ENCODE measurements around the gene TACC3.
A peak's percentile ranks its signal among the peaks of the same experiment; 100 is the strongest.

Gene TACC3

GRCh38 chr4:1705732-1706131 is 15.6 kb upstream of the TACC3 start:
- DNase-seq: no peak

GRCh38 chr4:1706358-1706757 is 15.0 kb upstream of the TACC3 start:
- no peak for DNase-seq

- DNase-seq: no peak
Measured at GRCh38 chr4:1708581-1708980, 12.7 kb upstream of the TACC3 start.

- no peak for DNase-seq
Measured at GRCh38 chr4:1711055-1711570, 10.2 kb upstream of the TACC3 start.

- no peak for DNase-seq
Measured at GRCh38 chr4:1711571-1712215, 9.6 kb upstream of the TACC3 start.

- peak; percentile 93 for DNase-seq
Measured at GRCh38 chr4:1712216-1713002, 8.9 kb upstream of the TACC3 start, which contains the start of gene SLBP. SLBP (minus strand) TSS chr4:1712319; CDS start chr4:1712188, 131 bp downstream.

- DNase-seq: no peak
Measured at GRCh38 chr4:1713003-1713851, 8.1 kb upstream of the TACC3 start.

- no peak for DNase-seq
Measured at GRCh38 chr4:1714303-1715001, 6.9 kb upstream of the TACC3 start.

GRCh38 chr4:1715002-1715758 is 6.1 kb upstream of the TACC3 start:
- no peak for DNase-seq

- DNase-seq: no peak
Measured at GRCh38 chr4:1716065-1716945, 5.0 kb upstream of the TACC3 start.

GRCh38 chr4:1717129-1718094 is 3.9 kb upstream of the TACC3 start:
- DNase-seq: no peak

GRCh38 chr4:1718095-1718850 is 3.0 kb upstream of the TACC3 start:
- DNase-seq: no peak

- DNase-seq: peak; percentile 22
Measured at GRCh38 chr4:1720163-1720983, 948 bp upstream of the TACC3 start.

GRCh38 chr4:1721666-1722550 is 587 bp downstream of the TACC3 start:
- DNase-seq: no peak

- no peak for DNase-seq
Measured at GRCh38 chr4:1722551-1723118, 1.3 kb downstream of the TACC3 start.

- DNase-seq: no peak
Measured at GRCh38 chr4:1723131-1723801, 1.9 kb downstream of the TACC3 start.

Measured in NCI-H1092 (cell line).